Measurements from ENCODE around the gene IFI27L1. TPM values are rescaled to one million over a fixed set of nuclear protein-coding genes. Genes with fewer than 3 reads are reported as not detected.

IFI27L1 gene
- total RNA-seq, 1 donor from 2014 or later = 20.5 TPM

DNA sequence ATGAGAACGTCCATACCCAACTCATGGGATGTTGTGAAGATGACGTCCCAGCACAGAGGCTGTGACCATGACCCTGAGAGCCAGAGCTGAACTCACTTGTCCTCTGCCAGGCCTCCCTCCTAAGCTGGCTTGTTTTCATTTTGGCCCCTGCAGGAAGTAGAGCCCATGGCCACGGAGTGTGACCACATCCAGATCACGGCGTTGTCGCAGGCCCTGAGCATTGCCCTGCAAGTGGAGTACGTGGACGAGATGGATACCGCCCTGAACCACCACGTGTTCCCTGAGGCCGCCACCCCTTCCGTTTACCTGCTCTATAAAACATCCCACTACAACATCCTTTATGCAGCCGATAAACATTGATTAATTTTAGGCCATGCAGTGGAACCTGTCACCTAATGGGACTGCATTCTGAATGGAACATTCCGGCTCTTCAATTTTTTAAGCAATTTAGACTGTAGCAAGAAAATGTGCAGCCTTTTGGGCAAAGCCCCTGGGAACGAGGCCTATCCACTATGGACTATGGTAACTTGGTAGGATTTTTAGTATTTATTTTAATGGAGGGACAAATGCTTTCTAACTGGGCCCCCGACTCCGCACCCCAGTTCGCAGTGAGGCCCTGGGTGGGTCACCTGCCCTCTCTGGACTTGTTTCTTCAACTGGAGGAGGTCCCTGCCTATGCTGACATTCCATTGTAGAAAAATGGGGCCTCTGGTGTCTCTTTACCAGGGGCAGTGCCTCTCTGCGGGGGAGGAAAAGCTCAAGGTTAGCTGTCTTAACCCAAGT is 35.4 kb upstream of the IFI27L1 start:
- intact Hi-C loops (cut with DNase I) = no loop called here
- ATAC-seq = no peak
- DNase-seq (ENCODE audit: low spot score) = peak; percentile 48

DNA sequence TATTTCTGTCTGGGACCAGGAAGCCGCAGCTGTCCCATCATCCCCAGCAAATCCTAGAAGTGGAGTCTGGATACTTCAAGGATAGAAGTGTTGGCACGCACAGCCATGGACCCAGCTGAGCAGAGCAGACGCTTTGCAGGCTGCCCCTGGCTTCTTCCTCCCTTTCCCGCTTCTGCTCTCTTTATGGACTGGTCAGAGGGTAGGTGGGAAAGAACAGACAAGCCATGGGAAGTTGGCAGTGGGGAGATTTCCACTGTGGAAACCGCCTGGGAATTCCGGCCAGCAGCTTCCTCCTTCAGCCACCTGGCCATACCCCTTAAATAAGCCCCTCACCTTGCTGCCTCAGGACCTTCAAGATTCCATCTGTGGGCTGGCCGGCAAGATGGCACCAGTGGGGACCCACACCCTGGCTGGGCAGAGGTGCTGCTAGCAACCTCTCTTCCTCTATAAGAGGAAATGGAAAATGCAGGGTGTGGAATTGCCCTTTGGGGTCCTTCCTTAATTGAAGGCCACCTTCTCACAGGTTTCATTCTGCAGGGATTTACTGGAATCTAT is 34.3 kb upstream of the IFI27L1 start:
- DNase-seq (ENCODE audit: low spot score) (peak; percentile 32), ATAC-seq (no peak)
- intact Hi-C loops (cut with DNase I) = no loop called here

DNA sequence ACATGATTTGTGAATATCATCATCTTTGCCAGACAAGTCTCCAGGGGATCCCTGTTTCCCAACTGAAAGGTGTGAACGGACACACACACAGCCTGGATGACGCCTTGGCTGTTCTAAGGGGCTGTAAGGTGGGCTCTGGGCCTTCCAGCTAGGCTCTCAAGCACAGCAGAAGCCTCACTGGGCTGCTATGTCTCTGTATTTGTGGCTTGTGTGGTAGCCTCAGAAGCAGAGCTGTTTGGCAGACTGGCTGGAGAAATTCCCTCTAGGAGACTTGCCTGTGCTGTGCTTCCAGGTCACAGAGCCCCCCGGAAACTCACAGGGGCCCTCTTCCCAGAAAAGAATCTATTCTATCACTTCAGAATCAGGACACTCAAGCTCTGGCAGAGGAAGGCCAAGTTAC is 33.5 kb upstream of the IFI27L1 start:
- no peak for ATAC-seq
- intact Hi-C loops (cut with DNase I) = no loop called here
- DNase-seq (ENCODE audit: low spot score) = no peak

DNA sequence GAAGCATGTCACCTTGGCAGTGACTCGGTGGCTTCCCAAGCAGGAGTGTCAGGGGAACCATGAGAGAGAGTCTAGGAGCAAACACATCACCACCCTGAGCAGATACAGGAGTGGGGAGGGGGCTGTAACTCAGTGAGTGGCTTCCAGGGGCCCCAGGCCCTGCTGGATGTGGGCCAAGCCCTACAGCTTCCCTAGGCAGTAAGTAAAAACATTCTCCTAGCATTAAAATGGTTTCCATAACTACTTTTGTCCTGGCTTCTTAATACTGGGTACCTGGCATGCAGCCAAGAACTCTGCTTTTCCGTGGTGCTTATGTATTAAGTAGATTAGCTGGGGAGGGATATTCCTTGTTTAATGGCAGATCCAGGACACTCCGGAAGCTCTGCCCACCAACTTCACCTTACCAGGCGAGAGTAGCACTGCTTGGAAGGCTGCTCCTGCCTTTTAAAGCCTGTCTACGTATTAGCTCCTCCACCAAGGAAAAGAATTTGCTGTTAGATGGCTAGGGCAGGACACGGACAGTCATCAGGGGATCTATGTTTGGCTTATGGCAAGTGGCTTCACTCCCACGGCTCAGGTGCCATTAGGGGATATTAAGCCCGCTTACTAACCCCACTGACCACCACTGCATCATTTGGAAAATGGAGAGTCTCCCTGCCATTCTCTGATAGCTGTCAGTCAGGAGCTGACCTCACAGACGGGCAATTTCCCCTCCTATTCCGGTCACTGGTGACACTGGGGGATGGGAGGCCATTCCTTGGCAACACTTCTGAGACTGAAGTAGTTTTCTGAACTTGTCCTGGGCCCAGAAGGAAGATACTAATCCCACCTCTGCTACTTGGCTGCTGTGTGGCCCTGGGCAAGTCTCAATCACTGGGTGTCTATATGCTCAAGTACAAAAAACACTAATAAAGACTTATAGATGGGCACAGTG is 32.2 kb upstream of the IFI27L1 start:
- no peak for DNase-seq (ENCODE audit: low spot score)
- no peak for ATAC-seq
- intact Hi-C loops (cut with DNase I) = no loop called here

DNA sequence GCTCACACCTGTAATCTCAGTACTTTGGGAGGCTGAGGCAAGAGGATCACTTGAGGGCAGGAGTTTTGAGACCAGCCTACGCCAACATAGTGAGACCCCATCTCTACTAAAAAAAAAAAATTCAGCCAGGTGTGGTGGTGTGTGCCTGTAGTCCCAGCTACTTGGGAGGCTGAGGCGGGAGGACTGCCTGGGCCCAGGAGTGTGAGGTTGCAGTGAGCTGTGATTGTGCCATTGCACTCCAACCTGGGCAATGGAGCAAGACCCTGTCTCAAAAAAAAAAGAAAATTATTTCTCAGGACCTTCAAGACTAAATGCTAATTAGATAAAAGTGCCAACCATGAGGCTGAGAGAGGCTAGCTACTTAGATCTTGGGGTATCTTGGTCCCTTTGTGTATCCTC is 31.5 kb upstream of the IFI27L1 start:
- no peak for ATAC-seq
- intact Hi-C loops (cut with DNase I) = no loop called here

DNA sequence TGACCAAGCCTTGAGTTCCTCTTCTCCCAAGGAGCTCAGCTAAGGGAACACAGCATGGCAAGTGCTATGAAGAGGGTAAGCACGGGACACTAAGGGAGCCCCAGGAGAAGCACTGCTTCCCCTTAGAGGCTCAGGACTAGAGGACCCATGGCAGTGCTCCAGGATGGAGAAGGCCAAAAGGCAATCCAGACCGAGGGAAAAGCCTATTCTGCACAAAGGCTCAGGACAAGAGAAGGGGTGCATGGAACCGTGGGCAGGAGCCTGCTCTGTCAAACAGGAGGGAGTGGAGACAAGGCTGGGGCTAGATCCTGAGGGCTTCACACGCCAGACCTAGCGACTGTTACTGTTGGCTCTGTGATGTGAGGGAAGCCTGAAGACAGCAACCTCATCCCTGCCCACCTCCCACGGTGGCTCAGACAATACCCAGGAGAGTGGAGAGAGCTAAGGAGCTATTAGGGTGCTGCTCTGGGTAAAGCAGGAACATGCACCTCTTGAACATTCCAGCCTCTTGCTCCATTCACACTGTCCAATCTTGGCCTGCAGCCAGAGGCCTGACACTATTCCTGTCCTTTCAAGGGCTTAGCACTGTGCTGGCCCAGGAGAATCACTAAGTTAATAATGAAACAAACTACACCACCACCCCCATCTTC is 30.8 kb upstream of the IFI27L1 start:
- ATAC-seq = no peak
- no peak for DNase-seq (ENCODE audit: low spot score)
- intact Hi-C loops (cut with DNase I) = no loop called here

More for the DNA sequence above, 31.5 kb upstream of the IFI27L1 start:
- DNase-seq (ENCODE audit: low spot score) = no peak

DNA sequence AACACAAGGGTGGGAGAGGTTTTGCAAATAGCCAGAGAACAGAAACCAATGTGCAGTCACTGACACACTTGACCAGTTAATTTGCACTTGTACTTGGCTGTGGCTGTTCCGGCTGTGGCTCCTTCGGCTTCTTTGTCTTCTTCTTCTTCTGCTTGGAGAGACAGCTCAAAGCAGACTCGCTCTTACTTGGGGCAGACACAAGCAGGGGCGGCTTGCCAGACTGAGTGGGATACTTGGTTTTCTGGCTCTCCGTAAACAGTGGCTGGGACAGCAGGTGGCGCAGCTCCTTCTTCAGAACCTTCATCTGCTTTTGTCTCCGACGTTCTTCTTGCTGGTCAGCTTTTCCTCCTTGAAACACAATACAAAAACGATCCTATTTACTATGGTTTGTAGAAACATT is 30.0 kb upstream of the IFI27L1 start:
- ATAC-seq = peak; percentile 57
- DNase-seq (ENCODE audit: low spot score) = peak; percentile 75
- intact Hi-C loops (cut with DNase I) = no loop called here

DNA sequence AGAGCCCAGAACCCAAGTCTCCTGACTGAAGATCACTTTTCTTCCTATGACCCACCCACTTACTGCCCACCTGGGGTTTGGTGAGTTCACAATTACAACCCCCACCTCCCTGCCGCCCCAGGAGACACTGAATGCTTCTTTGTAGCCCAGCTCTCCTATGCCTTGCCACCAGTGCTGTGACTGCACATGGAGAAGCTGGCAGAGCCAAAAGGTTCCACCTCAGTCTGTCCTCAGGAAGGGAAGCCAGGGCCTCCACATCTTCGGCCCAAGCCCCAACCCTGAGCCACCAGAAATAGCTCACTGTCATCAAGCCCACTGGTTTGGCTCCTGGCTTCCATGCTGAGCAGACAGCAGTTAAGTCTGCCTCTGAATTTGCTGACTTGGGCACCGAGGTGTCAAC is 29.3 kb upstream of the IFI27L1 start:
- DNase-seq (ENCODE audit: low spot score) = no peak
- no peak for ATAC-seq
- intact Hi-C loops (cut with DNase I) = no loop called here

DNA sequence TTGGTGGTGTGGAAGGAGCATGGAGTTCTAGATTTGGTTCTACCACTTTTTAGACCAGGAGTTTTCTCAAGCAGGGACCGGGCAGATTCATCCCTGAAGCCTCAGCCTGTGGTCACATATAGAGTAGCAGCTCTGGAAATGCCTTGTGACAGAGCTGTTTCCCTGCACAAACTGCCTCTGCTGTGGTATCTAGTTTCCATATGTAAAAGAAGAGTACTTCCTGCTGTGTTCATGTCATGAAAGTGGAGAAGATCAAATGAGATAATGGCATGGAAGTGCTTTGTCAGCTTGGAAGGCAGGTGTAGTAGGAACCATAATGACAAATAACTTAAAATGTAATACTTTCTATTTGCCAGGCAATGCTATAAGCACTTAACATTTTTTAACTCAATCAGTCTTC is 28.9 kb upstream of the IFI27L1 start:
- intact Hi-C loops (cut with DNase I) = no loop called here
- DNase-seq (ENCODE audit: low spot score) = no peak
- ATAC-seq = no peak

DNA sequence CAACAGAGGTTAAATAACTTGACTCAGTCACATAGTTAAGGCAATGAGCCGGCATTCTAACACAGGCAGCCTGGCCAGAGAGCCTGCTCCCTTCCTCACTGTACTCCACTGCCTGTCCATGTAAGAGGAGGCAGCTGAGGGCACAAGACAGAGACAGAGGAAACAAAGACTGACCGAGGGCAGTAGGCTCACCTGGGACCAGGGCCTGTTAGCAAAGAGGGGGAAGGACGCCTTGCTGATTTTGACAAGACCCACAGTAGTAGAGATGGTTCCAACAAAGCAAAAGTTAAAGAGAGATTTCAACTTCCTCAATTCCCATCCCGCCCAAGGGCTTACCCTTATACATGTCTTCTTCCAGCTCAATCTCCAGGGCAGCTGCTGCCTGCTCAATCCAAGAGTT is 28.4 kb upstream of the IFI27L1 start:
- no peak for DNase-seq (ENCODE audit: low spot score)
- ATAC-seq = no peak
- intact Hi-C loops (cut with DNase I) = no loop called here

DNA sequence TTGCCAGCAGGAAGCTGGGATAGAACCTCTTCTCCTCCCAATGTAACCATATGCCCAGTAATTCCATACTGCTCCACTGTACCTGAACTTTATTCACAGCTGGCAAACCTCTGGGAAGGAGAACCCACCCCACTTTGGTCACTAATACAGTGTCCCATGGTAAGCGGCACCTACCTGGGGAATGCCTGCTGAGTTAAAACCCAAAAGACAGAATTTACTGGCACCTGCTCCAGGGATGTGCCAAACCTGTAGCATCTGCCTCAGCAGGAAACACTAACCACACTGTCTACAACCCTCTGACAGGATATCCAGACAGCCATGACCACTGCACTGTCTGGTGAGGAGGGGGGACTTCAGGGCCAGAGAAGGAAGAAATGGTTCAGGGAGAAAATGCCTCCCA is 26.7 kb upstream of the IFI27L1 start:
- no peak for ATAC-seq
- DNase-seq (ENCODE audit: low spot score) = no peak
- intact Hi-C loops (cut with DNase I) = no loop called here

DNA sequence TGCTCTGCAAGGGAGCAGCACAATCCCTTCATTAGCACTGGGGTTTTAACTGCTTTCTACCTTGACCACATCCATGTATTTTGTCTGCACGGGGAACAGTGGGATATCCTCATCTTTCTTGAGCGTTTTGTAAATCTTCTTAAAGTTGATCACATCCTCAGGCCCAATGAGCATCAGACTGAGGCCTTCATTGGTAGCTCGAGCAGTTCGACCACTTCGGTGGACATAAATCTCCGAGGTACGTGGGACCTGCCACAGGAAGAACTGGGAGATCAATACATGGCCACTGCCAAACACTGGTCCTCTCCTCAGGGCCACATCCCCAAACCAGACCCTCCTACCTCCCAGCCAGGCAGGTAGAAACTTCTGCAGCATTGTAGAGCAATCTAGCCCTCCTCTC is 26.2 kb upstream of the IFI27L1 start:
- intact Hi-C loops (cut with DNase I) = no loop called here
- no peak for ATAC-seq
- no peak for DNase-seq (ENCODE audit: low spot score)

DNA sequence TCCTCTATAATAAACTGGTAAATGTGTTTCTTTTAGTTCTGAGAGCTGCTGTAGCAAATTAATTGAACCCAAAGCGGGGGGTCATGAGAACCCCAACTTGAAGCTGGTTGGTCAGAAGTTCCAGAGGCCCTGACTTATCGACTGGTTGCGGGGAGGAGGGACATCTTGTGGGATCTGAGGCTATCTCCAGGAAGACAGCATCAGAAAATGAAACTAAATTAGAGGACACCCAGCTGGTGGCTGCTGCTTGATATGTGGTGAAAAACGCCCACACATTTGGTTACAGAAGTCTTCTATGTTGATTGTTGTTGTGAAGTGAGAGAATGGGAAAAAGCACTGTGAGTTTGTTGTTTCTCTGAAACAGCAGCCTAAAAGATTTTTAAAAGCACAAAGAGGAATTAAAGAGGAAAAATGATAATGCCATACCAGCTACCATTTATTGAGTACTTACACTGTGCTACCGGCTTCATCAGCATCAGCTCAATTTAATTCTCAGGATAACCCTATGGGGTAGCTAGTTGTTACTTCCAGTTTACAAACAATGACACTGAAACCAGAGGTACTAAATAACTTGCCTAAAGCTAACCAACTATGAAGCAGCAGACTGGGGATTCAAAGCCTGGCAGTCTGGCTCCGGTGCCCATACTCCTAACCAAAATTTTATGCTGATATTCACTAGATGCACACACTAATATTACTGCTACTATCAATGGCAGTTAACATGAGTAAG is 24.4 kb upstream of the IFI27L1 start:
- ATAC-seq (no peak), DNase-seq (ENCODE audit: low spot score) (no peak)
- intact Hi-C loops (cut with DNase I) = no loop called here

DNA sequence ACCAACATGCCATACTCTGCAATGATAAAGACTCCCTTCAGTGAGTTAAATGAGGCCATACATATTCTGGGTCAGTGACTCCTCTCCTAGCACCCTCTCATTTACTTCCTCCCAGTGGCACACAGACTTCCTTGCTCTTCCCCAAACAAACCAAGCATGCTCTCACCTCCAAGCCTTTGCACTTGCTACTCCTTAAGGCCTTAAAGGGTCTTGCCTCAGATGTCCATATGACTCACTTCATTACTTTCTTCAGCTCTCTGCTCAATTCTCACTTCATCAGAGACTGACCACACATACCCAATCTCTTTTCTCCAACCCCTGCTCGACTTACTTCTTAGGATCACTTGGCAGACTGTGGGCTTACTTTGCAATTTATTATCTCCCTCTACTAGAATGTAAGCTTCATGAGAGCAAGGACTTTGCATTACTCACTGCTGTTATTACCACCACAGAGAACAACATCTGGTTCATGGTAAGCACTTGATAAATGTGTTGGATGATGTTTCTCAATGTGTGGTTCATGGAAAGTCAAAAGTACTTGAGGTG is 22.9 kb upstream of the IFI27L1 start:
- ATAC-seq (no peak), DNase-seq (ENCODE audit: low spot score) (no peak)
- intact Hi-C loops (cut with DNase I) = no loop called here

DNA sequence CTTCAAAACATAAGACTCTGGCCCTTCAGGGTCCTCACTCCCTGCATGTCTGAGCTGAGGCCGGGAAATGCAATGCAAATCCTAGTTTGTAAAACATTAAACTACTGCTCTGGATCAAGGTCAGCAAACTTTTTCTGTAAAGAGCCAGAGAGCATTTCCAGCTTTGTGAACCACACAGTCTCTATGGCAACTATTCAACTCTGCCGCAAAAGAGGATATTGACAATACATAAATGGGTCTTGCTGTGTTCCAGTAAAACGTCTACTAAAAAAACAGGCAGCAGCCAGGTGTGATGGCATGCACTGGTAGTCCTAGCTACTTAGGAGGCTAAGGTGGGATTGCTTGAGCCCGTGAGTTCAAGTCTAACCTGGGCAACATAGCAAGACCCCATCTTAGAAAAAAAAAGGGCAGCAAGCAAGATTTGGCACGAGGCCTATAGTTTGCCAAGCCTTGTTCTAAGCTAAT is 22.4 kb upstream of the IFI27L1 start:
- intact Hi-C loops (cut with DNase I) = no loop called here
- ATAC-seq (no peak), DNase-seq (ENCODE audit: low spot score) (no peak)

DNA sequence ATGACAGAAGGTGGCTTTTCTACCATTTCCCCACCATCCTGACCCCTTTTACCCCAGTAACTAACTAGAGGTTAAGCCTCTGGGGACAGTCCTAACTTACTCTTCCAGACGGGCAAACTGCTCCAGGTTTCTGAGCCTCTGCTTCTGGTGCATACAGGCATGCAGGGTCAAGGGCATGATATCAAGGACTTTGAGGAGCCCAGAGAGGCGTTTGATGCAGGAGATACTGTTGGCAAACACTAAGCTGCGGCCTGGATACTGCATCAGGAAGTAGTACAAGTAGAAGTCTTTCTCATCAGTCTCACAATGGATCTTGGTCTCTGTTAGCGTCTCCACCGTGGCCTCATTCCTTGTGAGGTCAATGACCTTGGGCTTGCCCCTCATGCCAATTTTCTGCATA is 21.1 kb upstream of the IFI27L1 start:
- intact Hi-C loops (cut with DNase I) = no loop called here
- DNase-seq (ENCODE audit: low spot score) (no peak), ATAC-seq (no peak)

DNA sequence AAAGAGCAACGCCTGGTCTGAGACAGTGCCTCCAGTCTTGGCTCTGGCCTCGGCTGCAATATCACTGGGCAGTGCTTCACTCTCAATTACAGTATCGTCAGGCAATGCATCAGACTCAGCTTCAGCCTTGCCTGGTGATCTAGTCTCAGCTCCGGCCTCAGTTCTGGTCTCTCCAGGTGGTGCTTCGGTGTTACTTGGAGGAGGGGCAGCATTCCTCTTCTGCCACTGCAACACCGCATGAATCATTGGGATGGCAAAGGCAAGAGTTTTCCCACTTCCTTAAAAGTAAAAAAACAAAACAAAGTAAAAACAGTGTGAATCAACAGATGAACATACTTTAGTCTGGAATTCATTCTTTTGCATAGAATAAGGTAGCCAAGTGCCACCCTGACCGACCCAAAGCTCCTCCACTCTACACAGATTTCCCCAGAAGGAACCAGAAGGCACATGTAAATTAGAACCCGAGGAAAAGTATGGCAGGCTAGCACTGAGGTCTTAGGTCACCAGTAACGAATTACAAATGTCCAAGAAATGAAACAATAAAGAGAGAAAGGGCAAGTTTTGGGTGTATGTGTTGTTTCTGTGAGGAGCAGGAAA is 18.7 kb upstream of the IFI27L1 start:
- intact Hi-C loops (cut with DNase I) = no loop called here
- DNase-seq (ENCODE audit: low spot score) = no peak
- no peak for ATAC-seq

DNA sequence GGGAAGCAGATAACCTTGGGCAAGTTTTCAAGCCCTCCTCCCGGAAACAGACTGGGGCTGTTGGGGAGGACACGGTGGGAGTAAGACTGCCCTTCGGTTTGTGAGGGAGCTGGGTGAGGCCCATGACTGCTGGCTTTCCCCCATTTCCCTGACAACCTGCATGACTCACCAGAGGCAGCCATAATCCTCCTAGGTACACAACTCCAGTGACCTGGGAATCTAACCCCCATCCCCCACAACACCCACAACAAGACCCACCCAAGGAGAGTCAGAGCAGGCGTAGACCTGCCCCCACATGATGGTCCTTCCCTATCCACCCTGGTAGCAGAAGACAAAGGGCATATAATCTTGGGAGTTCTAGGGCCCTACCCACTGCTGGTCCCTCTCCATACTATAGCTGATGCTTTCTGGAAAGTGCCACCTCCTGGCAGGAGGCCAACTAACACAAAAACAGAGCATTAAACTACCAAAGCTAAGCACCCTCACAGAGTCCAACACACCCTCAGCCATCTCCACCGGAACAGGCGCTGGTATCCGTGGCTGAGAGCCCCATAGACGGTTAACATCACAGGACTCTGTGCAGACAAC is 14.9 kb upstream of the IFI27L1 start:
- no peak for DNase-seq (ENCODE audit: low spot score)
- intact Hi-C loops (cut with DNase I) = no loop called here
- ATAC-seq = no peak

Measured in sciatic nerve (tissue), 2 donors.